Activated CD4-positive, alpha-beta memory T cell treated with anti-CD3 and anti-CD28 coated beads, Interleukin-2, amount 10 ng/mL, durations not matched to agents 7 days and 5 days (primary cell): Measurements from ENCODE around the gene HS6ST3. TPM values are rescaled to one million over a fixed set of nuclear protein-coding genes. Genes with fewer than 3 reads are reported as not detected.

Experiments
- CTCF ChIA-PET: fragments of 350-600 bp; sonication (Branson Sonifier 250); formaldehyde crosslinking; loops from one replicate; lab custom pipeline; 2021; ENCODE audit warnings: antibody characterized with exemption, inconsistent platforms; lab: Charles Lee
- POLR2A ChIA-PET: fragments of 350-600 bp; sonication (Branson Sonifier 250); formaldehyde crosslinking; loops from one replicate; lab custom pipeline; 2021; ENCODE audit warnings: antibody characterized with exemption; lab: Charles Lee
- DNase-seq: peaks from one replicate; pipeline ENCODE4 v3.0.0-alpha.2; 2020
- H3K27ac Mint-ChIP-seq: one replicate; pipeline ENCODE4 v1.8.0; 2021; ENCODE audit warnings: mild to moderate bottlenecking, mixed read lengths
- H3K27me3 Mint-ChIP-seq: one replicate; pipeline ENCODE4 v1.8.0; 2021; ENCODE audit warnings: mixed read lengths
- H3K36me3 Mint-ChIP-seq: one replicate; pipeline ENCODE4 v1.8.0; 2021; ENCODE audit warnings: low read depth, mixed read lengths
- H3K4me1 Mint-ChIP-seq: one replicate; pipeline ENCODE4 v1.8.0; 2021; ENCODE audit warnings: mixed read lengths
- H3K4me3 Mint-ChIP-seq: one replicate; pipeline ENCODE4 v1.8.0; 2021; ENCODE audit warnings: mild to moderate bottlenecking, mixed read lengths
- H3K9me3 Mint-ChIP-seq: one replicate; pipeline ENCODE4 v1.8.0; 2021; ENCODE audit warnings: mixed read lengths
- total RNA-seq, 2 experiments: library from RNA; stranded (reverse); gene quantifications; one replicate each; pipeline ENCODE4 v1.2.3, GENCODE V29; 2021

HS6ST3 gene
- total RNA-seq, 2 experiments from 2014 or later = not detected

GRCh38 chr13:96527497-96527896, 437.6 kb downstream of the HS6ST3 start:
- no peak for DNase-seq
- Mint-ChIP-seq H3K4me3 (no peak overlapping the region), H3K27ac (no peak overlapping the region), H3K9me3 (peaks cover 6% of the 10 kb centered on the region), H3K27me3 (no peaks in the 10 kb centered on the region), H3K36me3 (no peaks in the 10 kb centered on the region), H3K4me1 (no peaks in the 10 kb centered on the region)
- POLR2A ChIA-PET = no interaction called here
- CTCF ChIA-PET = no interaction called here

GRCh38 chr13:96532804-96533203, 442.9 kb downstream of the HS6ST3 start:
- H3K4me3 Mint-ChIP-seq = no peak overlapping the region
- no peaks in the 10 kb centered on the region for H3K4me1 Mint-ChIP-seq
- no peaks in the 10 kb centered on the region for H3K36me3 Mint-ChIP-seq
- ChIA-PET POLR2A (no interaction called here), CTCF (no interaction called here)
- H3K27me3 Mint-ChIP-seq = no peaks in the 10 kb centered on the region
- H3K9me3 Mint-ChIP-seq = peaks cover 4% of the 10 kb centered on the region
- H3K27ac Mint-ChIP-seq = no peak overlapping the region
- no peak for DNase-seq

- no peaks in the 10 kb centered on the region for H3K27me3 Mint-ChIP-seq
- CTCF ChIA-PET = no interaction called here
- H3K4me1 Mint-ChIP-seq = no peaks in the 10 kb centered on the region
- no peak overlapping the region for H3K4me3 Mint-ChIP-seq
- POLR2A ChIA-PET = no interaction called here
- no peak overlapping the region for H3K27ac Mint-ChIP-seq
- no peaks in the 10 kb centered on the region for H3K36me3 Mint-ChIP-seq
- DNase-seq = no peak
- H3K9me3 Mint-ChIP-seq = peaks cover 4% of the 10 kb centered on the region
These were observed 443.5 kb downstream of the HS6ST3 start for GRCh38 chr13:96533408-96533807.

DNA sequence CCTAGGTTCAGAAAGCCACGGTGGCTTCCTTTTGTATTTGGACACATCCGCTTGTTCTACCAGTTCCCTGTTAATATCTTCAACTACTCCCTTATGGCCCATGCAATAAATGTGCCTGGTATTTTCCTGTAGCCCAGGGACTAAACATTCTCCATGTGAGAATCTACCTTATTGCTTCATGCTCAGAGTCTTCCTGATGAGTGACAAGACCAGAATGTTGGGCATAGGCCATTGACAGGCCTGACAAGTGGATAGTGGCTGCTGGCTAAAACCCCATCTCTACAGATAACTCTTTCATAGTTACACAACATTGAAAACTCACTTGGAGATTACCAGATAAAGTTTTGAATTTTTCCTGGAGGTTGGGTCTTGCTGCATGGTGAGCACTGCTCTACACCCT, 449.9 kb downstream of the HS6ST3 start:
- Mint-ChIP-seq H3K36me3 (no peaks in the 10 kb centered on the region), H3K27ac (no peak overlapping the region), H3K9me3 (peaks cover 3% of the 10 kb centered on the region), H3K27me3 (no peaks in the 10 kb centered on the region), H3K4me3 (no peak overlapping the region), H3K4me1 (no peaks in the 10 kb centered on the region)
- DNase-seq = no peak
- CTCF ChIA-PET = no interaction called here
- POLR2A ChIA-PET = no interaction called here

- no peak overlapping the region for H3K4me3 Mint-ChIP-seq
- CTCF ChIA-PET = no interaction called here
These were observed 450.8 kb downstream of the HS6ST3 start for GRCh38 chr13:96540670-96541069.

GRCh38 chr13:96542986-96543385, 453.1 kb downstream of the HS6ST3 start:
- peaks cover 3% of the 10 kb centered on the region for H3K9me3 Mint-ChIP-seq
- ChIA-PET POLR2A (no interaction called here), CTCF (no interaction called here)
- H3K27ac Mint-ChIP-seq = no peak overlapping the region
- H3K36me3 Mint-ChIP-seq = no peaks in the 10 kb centered on the region
- no peak for DNase-seq
- H3K27me3 Mint-ChIP-seq = no peaks in the 10 kb centered on the region
- H3K4me3 Mint-ChIP-seq = no peak overlapping the region
- H3K4me1 Mint-ChIP-seq = no peaks in the 10 kb centered on the region

More at GRCh38 chr13:96540670-96541069, 450.8 kb downstream of the HS6ST3 start:
- no peak for DNase-seq
- peaks cover 3% of the 10 kb centered on the region for H3K9me3 Mint-ChIP-seq
- no peaks in the 10 kb centered on the region for H3K27me3 Mint-ChIP-seq
- POLR2A ChIA-PET = no interaction called here
- H3K4me1 Mint-ChIP-seq = no peaks in the 10 kb centered on the region
- H3K36me3 Mint-ChIP-seq = no peaks in the 10 kb centered on the region
- no peak overlapping the region for H3K27ac Mint-ChIP-seq

DNA sequence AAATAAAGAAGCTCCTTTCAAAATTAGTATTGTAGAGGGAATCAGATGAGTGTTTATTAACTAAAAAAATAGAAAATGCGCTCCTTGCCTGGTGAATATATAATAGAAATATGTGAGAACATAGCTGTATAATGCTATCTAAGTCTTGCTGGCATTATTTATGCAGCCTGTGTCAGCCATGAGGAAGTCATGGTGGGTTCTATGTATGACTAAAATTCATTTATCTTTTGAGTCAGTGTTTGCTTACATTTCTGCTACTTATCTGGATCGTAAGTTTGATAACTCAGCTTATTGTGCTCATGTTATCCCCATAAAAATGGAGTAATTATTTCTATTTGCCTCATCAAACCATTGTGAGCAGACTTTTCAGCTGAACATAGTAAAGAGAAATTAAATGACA, 455.1 kb downstream of the HS6ST3 start:
- no peak overlapping the region for H3K27ac Mint-ChIP-seq
- CTCF ChIA-PET = no interaction called here
- H3K4me3 Mint-ChIP-seq = no peak overlapping the region

GRCh38 chr13:96546463-96546862, 456.6 kb downstream of the HS6ST3 start:
- Mint-ChIP-seq H3K36me3 (no peaks in the 10 kb centered on the region), H3K9me3 (peaks cover 6% of the 10 kb centered on the region), H3K4me3 (no peak overlapping the region), H3K4me1 (no peaks in the 10 kb centered on the region), H3K27ac (no peak overlapping the region), H3K27me3 (no peaks in the 10 kb centered on the region)
- CTCF ChIA-PET = no interaction called here
- no peak for DNase-seq
- POLR2A ChIA-PET = no interaction called here

More for the DNA sequence above, 455.1 kb downstream of the HS6ST3 start:
- POLR2A ChIA-PET = no interaction called here
- peaks cover 6% of the 10 kb centered on the region for H3K9me3 Mint-ChIP-seq
- no peaks in the 10 kb centered on the region for H3K36me3 Mint-ChIP-seq
- no peaks in the 10 kb centered on the region for H3K27me3 Mint-ChIP-seq
- no peak for DNase-seq
- no peaks in the 10 kb centered on the region for H3K4me1 Mint-ChIP-seq

- CTCF ChIA-PET = no interaction called here
- H3K36me3 Mint-ChIP-seq = no peaks in the 10 kb centered on the region
These were observed 461.6 kb downstream of the HS6ST3 start for GRCh38 chr13:96551546-96551945.

DNA sequence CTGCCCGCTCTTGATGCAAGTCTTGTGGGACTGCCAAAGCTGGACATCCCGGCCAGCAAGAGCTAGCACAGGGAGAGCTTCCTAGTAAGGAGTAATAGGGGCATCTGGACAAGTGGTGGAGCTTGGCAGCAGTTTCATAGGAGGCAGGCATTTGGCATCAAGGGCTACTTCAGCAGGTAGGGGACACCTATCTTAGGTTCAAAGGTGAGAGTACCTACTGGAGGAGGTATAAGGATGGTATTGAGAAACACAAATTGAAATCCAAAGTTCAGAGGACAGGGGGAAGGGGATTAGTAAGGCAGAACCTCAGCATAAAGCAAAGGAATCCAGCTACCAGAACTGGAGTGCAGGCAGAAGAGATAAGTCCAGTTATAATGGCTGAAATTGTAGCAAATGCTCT, 462.7 kb downstream of the HS6ST3 start:
- no peaks in the 10 kb centered on the region for H3K4me1 Mint-ChIP-seq
- no peak for DNase-seq
- ChIA-PET POLR2A (no interaction called here), CTCF (no interaction called here)
- H3K36me3 Mint-ChIP-seq = no peaks in the 10 kb centered on the region
- H3K27me3 Mint-ChIP-seq = no peaks in the 10 kb centered on the region
- H3K9me3 Mint-ChIP-seq = peaks cover 6% of the 10 kb centered on the region
- H3K4me3 Mint-ChIP-seq = no peak overlapping the region
- no peak overlapping the region for H3K27ac Mint-ChIP-seq

More at GRCh38 chr13:96551546-96551945, 461.6 kb downstream of the HS6ST3 start:
- no peak overlapping the region for H3K27ac Mint-ChIP-seq
- POLR2A ChIA-PET = no interaction called here
- peaks cover 6% of the 10 kb centered on the region for H3K9me3 Mint-ChIP-seq
- H3K27me3 Mint-ChIP-seq = no peaks in the 10 kb centered on the region
- no peak for DNase-seq
- no peak overlapping the region for H3K4me3 Mint-ChIP-seq
- H3K4me1 Mint-ChIP-seq = no peaks in the 10 kb centered on the region

- H3K27ac Mint-ChIP-seq = no peak overlapping the region
- no peaks in the 10 kb centered on the region for H3K27me3 Mint-ChIP-seq
- H3K36me3 Mint-ChIP-seq = no peaks in the 10 kb centered on the region
- no peaks in the 10 kb centered on the region for H3K4me1 Mint-ChIP-seq
- POLR2A ChIA-PET = no interaction called here
- H3K9me3 Mint-ChIP-seq = peaks cover 2% of the 10 kb centered on the region
- DNase-seq = no peak
- H3K4me3 Mint-ChIP-seq = no peak overlapping the region
- CTCF ChIA-PET = no interaction called here
These were observed 463.9 kb downstream of the HS6ST3 start for GRCh38 chr13:96553796-96554195.

- Mint-ChIP-seq H3K9me3 (peaks cover 19% of the 10 kb centered on the region), H3K27me3 (no peaks in the 10 kb centered on the region), H3K36me3 (no peaks in the 10 kb centered on the region), H3K4me1 (no peaks in the 10 kb centered on the region), H3K4me3 (no peak overlapping the region), H3K27ac (no peak overlapping the region)
- CTCF ChIA-PET = no interaction called here
- POLR2A ChIA-PET = no interaction called here
- no peak for DNase-seq
These were observed 483.7 kb downstream of the HS6ST3 start for GRCh38 chr13:96573563-96573962.

GRCh38 chr13:96575423-96576320, 485.8 kb downstream of the HS6ST3 start:
- H3K4me1 Mint-ChIP-seq = no peaks in the 10 kb centered on the region
- peaks cover 19% of the 10 kb centered on the region for H3K9me3 Mint-ChIP-seq
- H3K36me3 Mint-ChIP-seq = no peaks in the 10 kb centered on the region
- ChIA-PET CTCF (no interaction called here), POLR2A (no interaction called here)
- H3K27ac Mint-ChIP-seq = no peak overlapping the region
- no peak overlapping the region for H3K4me3 Mint-ChIP-seq
- DNase-seq = no peak
- H3K27me3 Mint-ChIP-seq = no peaks in the 10 kb centered on the region

DNA sequence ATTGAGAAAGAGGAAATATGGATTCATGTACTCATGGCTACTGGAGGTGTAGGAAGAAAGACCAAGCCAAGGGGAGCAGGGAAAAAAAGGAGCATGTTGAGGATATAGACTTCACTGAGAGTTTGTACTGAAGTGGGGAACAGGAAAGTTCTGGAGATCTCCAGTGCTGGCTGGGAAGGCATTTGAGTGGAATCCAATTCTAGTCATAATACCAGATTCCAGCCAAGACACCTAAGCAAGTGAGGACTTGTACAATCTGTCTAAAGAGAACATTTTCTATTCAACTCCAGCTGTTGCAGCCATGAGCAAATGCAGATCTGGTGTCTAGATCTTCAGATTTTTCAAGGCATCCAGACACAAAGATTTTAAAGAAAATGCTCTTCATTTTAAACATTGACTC, 491.8 kb downstream of the HS6ST3 start:
- CTCF ChIA-PET = no interaction called here
- no peak overlapping the region for H3K4me3 Mint-ChIP-seq
- no peak for DNase-seq
- H3K9me3 Mint-ChIP-seq = peaks cover 13% of the 10 kb centered on the region
- H3K36me3 Mint-ChIP-seq = no peaks in the 10 kb centered on the region
- POLR2A ChIA-PET = no interaction called here
- no peaks in the 10 kb centered on the region for H3K27me3 Mint-ChIP-seq
- no peaks in the 10 kb centered on the region for H3K4me1 Mint-ChIP-seq
- no peak overlapping the region for H3K27ac Mint-ChIP-seq
